ENCODE results near the gene ACACB.

Gene ACACB

GRCh38 chr12:109309381-109310246 is 193.2 kb downstream of the ACACB start:
- DNase-seq, result no peak

- DNase-seq, result no peak
These were observed 194.1 kb downstream of the ACACB start for GRCh38 chr12:109310247-109311125.

Measured in T1000 (cell line).